Fibroblast of the aortic adventitia (primary cell): ENCODE data around the gene FANCE. TPM values are rescaled to one million over a fixed set of nuclear protein-coding genes. Genes with fewer than 3 reads are reported as not detected.

Source experiments
- DNase-seq: peaks from one replicate; pipeline ENCODE4 v3.0.0-alpha.2; 2010; ENCODE audit warnings: low read depth
- H3K4me3 ChIP-seq: 2 replicates; pipeline ENCODE4 v1.5.1; 2011; ENCODE audit warnings: low read depth, mild to moderate bottlenecking, control low read depth, low read length, moderate library complexity
- CTCF ChIP-seq: IDR thresholded peaks from 2 replicates; pipeline ENCODE4 v1.5.1; 2011; ENCODE audit warnings: mild to moderate bottlenecking, low read length, control low read depth, inconsistent platforms; ENCODE audit not compliant: insufficient read depth
- total RNA-seq: library from RNA; depleted of rRNA; stranded (reverse); fragments of >200 nt; gene quantifications from 2 replicates; pipeline ENCODE4 v1.2.3, GENCODE V29; 2012; ENCODE audit warnings: low replicate concordance

Gene FANCE
- total RNA-seq, 1 donor, result 7.7 TPM

- TF ChIP-seq CTCF, result peak; percentile 68
- DNase-seq, result peak; percentile 78
- H3K4me3 ChIP-seq, result no peak overlapping the region
These were observed 2.8 kb upstream of the FANCE start for GRCh38 chr6:35449287-35449881.

- no peak for TF ChIP-seq CTCF
- peak overlapping the region; percentile 42 for H3K4me3 ChIP-seq
- DNase-seq, result no peak
These were observed 570 bp upstream of the FANCE start for GRCh38 chr6:35451354-35452182.

GRCh38 chr6:35453236-35453635, 1.1 kb downstream of the FANCE start:
- peak; percentile 21 for DNase-seq
- no peak for TF ChIP-seq CTCF
- peak overlapping the region; percentile 75 for H3K4me3 ChIP-seq

GRCh38 chr6:35454391-35455110, 2.4 kb downstream of the FANCE start:
- no peak for DNase-seq
- no peak overlapping the region for H3K4me3 ChIP-seq
- no peak for TF ChIP-seq CTCF

- no peak overlapping the region for H3K4me3 ChIP-seq
- DNase-seq, result no peak
- no peak for TF ChIP-seq CTCF
These were observed 5.8 kb downstream of the FANCE start for GRCh38 chr6:35457907-35458306.

GRCh38 chr6:35461270-35461669, 9.1 kb downstream of the FANCE start:
- no peak for TF ChIP-seq CTCF
- DNase-seq, result no peak
- H3K4me3 ChIP-seq, result no peak overlapping the region
